NCI-H1694 treated with DMSO at 0.1 percent for 48 hours (cell line): ENCODE measurements around the gene NFIA.

Experiments used
- DNase-seq: peaks from one replicate; lab custom pipeline; 2025; lab: John Stamatoyannopoulos, UW

NFIA gene

DNA sequence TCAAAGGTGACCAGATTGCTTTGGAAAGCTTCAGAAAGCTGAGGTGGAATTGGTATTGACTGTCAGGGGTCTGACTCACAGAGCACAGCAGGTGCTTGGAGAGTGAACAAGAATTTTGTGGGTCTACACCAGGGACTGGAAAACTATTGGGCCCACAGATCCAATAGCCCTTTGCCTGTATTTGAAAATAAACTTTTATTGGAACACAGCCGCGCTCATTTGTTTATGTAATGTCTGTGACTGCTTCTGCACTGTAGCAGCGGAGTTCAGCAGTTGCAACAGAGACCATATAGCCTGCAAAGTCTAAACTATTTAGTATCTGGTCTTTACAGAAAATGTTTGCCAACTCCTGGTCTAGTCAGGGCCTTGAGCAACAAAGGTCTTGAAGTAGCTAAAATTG is 315.6 kb downstream of the NFIA start:
- DNase-seq: no peak

DNA sequence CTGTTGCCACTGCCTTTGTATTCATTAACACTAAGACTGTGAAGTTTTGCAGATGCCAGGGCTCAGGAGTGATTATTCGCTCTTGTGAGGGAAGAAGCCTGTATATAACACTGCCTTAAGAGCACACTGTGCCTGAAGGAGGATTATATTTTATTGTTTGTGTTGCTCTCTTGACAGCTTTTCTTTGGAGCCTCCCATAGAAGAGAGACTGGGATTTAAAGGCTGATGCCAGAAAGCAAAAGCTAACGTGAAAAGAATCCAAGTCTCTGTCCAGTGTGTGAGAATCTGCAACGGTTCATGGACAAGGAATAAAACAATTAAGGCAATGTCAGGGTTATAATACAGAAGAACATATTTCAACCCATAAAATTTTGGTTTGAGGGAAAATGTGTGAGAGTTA is 316.8 kb downstream of the NFIA start:
- no peak for DNase-seq

DNA sequence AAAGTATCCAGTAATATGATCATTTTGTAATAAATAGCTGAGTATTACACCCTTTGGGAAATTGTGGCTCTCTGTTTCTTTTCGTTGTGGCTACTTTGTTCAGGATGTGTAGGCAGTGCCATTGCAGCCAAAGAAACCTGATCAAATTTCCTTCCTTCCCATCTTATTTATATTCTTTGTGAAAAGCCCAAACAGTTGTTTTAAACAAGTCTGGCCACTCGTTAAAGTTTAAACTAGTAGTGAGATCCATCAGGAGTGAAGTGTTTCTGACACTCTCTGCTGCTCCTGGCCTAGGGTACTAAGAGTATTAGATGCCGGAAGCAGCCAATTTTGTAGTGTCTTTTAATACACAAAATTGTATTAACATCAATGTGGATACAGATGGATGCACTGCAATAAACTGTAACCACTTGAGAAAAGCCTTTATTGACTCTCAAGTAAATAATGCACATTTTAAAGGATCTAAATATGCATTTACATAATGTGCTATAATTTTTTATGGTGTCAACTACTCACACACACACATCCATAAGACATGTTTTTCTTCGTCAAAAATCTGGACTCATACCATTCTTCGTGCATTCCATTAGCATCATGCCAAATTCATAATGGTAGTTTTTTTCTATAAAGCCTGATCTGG is 317.9 kb downstream of the NFIA start:
- no peak for DNase-seq

DNA sequence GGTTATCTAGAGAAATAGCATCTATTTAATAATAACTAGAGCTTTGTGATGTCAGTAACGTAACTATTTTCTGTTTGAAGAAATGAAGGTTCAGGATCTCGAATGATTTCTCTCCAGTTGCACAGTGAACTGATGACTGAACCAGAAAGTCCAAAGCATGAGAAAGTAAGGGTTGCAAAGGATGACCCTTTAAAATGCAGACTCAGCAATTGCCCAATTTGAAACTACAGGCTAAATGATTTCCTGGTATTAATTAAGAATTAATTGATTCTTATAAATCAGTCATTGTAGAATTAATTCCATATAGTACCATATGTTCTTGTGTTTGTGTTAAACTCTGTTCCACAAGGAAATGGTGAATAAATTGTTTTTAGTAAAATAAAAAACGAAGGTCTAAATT is 318.6 kb downstream of the NFIA start:
- no peak for DNase-seq

DNA sequence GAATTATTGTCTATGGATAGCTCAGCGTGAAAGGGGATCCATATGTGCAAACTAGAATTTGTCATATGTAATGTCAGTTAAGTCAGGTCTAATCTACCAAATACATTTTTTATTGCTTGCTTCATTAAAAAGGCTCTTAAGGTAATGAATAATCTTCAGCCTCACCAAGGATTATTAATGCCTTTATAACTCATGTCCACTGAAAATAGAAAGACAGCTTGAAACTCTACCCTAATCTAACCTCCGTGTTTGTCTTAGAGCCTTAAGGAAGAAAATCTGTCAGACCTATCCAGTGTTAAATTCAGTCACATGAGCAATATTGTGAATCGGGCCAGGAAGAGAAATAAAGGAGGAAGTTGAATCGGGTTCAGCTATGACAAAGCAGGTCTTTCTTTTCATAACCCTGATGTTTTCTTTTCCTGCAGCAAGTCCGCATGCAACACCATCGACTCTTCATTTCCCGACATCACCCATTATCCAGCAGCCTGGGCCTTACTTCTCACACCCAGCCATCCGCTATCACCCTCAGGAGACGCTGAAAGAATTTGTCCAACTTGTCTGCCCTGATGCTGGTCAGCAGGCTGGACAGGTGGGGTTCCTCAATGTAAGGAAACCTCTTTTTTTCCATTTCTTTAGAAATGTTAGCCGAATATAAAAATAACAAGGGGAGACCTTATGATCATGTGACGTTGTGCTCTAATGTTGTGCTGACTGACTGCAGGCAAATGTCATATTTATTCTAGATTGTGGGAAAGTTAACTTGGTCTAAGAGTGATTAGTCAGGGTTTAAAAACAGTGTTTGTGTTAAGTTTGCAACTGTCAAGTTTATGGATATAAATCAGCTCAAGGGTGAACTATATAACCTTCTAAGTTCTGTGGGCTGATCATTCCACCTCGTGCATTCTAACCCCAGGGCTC is 321.6 kb downstream of the NFIA start:
- DNase-seq: no peak

DNA sequence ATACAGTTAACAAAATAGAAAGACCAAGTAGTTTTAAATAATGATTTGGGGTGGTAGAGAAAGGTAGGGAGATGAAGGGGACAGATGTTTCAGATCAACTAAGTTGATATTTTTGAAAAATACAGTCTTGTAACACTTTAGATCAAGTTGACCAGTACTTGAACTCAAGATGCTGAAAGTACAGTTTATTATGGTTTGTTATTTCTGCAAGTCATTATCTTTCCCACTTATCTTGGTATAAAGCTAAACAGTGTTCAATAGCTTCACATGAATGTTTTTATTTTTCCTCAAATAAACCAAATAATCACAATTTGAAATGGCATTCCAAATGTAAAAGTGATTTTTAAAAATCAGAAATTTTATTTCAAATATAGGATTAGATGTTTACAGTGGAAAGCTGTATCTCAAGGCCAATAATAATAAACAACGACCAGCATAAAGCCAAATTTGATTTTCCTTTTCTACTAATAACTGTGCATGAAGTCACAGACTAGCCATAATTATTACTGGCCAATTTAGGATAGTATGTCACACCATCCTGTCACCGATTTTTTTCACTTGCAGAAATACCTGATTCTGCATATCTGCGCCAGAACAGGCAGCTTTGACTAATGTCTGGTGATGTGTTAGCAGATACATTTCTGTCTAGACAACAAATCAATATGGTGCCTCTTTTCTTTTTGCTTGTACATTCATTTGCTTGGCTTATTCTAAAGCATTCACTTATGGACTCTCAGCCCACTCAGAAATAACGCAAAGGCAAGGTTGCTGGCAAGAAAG is 322.4 kb downstream of the NFIA start:
- no peak for DNase-seq

DNA sequence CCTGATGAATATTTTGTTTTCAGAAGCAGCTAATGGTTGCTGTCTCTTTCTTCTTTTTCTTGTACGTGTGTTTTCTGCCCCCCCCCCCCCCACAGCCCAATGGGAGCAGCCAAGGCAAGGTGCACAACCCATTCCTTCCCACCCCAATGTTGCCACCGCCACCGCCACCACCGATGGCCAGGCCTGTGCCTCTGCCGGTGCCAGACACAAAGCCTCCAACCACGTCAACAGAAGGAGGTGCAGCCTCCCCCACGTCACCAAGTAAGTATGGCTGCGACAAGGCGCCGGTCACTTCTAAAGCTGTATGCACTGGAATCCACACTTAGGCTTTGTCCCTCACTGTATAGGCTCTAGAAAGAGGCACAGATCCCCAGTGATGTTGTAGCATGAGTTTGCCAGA is 324.1 kb downstream of the NFIA start:
- no peak for DNase-seq

DNA sequence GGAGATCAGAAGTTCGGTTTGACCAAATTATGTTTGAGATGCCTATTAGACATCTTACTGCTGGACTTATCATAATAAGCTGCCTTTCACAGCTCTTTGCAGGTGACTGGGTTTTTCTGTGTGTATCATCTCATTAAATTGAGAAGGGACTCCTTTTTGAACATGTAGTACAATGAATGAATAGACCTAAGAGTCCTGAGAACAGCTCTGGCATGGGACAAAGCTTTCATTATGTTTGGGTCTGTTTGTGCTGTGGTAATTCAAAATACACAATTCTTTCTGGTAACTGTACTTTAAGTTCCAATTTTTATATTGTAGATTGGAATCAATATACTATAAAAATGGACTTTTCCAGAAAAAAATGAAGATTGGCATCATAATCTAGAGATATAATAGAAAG is 330.2 kb downstream of the NFIA start:
- DNase-seq: no peak

DNA sequence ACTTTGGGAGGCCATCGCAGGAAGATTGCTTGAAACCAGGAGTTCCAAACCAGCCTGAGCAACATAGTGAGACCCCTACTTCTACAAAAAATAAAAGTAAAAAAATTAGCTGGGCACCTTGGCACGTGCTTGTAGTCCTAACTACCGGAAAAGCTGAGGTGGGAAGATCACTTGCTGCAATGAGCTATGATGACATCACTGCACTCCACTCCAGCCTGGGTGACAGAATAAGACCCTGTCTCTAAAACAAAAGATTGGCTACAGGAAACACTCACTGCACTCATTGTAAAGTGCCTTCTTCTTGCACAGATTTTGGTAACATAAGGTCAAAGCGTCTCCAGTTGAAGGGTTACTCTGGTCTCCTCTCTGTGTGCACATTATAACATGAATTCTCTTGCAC is 336.8 kb downstream of the NFIA start:
- DNase-seq: no peak

DNA sequence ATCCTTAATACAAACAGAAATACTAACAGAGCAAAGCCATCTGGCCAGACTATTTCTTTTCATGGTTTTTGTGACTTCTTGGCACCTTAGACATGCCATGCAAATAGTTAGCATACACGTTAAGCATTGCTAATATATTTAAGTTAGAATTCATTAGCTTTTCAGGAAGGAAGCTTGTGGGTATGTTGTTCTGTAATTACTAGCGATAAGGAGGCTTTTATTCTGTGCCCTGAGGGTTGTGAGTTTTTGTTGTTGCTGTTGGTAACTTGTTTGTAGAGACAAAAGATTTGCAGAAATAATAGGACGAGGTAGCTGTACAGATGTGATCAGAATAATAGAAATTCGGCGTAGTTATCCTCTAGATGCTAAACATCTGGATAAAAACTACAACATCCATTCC is 337.3 kb downstream of the NFIA start:
- no peak for DNase-seq

DNA sequence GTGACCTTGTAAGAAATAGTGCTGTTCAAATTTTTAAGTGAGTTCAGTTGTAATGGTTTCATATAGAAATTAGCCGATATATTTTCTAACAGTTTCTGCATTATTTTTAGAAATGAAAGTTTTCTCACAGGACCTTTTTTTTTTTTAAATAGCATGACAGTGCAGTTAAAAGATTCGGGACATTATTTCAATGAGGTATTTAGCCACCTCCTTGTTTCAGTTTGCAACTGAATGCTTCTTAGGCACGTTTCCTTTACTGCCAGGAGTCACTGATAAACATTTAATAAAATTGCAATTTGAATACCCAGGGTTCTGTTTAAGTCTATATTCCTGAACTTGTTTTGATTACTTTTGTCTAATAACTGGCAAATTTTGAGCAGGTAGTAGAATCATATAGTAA is 337.9 kb downstream of the NFIA start:
- no peak for DNase-seq

DNA sequence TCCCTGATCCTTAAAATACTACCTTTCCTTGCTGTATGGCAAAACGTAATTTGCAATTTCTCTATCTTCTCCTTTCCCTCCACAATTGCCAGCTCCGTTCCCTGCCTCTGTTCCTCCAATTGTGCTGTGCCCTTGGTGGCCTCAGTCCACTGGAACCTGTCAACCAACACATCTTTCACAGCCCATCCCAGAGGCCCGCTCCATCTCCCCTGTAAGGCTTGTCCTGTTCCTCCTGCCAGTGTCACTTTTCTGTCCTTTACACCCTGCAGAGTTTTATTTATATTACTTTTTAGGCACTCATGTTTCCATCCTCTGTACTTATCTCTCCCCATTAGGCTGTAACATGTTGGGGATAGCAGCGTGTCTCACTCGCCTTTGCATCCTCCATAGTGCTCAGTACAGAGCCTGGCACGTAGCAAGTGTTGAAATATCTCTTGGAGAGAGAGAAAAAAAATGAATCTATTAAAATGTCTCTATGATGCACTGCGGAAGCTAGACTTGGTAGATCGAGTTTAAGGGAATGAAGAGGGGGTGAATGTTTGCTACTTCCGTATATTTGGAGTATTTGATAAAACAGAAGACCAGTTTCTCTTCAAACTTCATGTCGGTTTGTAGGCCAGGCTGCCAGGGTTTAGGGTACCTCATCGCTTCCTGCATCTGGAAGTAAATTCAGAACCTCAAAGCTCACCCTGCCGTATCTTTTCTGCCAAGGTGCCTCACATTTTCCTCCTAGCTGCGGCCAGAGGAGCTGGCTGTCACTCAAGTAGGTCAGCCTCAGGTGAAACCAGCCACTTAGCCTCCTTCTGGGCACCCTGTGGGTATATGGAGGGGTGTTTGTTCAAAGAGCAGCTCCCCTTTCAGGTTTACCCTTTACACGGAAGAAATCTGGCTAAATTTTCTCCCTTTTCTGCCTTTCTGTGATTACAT is 338.8 kb downstream of the NFIA start:
- DNase-seq: no peak

DNA sequence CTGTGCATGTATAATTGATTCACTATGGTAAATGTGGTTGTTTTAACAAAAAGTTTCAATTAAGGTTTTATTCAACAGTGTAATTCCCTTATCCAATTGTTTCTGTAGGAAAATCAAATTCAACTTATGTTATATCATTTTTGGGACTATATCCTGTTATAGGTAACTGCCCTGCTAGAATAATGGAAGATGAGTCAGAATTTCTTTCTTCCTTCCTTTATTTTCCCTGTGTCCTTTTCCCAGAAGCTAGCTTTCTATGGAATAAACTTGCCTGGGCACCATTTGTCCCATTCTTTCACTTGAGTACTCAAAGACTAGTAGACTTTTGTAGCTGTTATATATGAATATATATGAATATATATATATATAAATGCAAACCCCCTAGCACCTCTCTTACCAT is 341.3 kb downstream of the NFIA start:
- no peak for DNase-seq

DNA sequence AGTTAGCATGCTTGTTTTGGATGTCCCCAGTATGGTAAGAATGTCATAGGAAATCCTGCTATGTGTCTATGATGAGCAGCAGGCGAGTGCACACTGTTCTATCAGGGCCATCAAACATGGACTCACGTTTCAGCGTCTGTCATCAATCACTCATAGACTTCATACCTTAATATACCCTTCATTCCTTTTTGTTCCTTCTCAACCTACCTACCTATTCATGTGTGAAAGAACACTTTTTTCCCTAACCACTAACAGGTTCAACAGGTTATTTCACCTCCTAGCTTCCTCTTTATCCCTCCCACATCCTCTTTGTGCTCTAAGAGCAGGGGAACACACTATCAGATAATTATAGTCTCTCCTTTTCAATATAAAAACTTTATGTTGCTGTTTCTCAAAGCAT is 342.0 kb downstream of the NFIA start:
- DNase-seq: no peak

DNA sequence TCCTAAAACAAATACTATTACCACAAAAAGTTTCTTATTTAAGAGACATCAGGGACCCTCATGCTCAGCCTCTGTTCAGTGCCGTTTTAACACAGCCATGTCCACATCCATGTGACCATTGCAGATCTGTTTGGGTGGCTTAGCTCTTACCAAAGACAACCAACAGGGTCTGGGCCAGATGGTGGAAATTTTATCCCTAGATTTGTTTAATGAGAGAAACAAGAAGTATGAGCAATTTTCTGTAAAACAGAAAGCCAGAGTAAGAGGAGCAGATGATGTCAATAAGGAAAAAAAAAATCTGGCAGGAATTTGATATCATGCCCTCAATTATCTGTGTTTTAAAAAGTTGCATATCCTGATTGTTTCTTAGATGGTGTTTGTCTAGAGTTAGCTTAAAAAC is 342.7 kb downstream of the NFIA start:
- peak; percentile 69 for DNase-seq

DNA sequence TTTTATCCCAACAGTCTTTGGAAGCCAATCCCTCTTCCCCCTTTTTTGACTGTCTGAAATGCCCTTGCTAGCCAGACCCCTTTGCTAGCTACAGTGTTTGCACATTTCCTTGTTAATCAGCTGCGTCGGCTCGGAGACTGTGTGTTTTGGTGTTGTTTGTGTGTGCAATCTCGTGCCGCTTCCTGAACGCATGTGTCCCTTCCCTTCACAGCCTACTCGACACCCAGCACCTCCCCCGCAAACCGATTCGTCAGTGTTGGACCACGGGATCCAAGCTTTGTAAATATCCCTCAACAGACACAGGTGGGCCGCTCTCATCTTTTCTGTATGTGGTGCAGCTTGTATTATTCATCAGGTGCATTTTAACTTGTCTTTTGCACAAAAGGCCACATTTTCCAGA is 343.9 kb downstream of the NFIA start:
- DNase-seq: no peak

DNA sequence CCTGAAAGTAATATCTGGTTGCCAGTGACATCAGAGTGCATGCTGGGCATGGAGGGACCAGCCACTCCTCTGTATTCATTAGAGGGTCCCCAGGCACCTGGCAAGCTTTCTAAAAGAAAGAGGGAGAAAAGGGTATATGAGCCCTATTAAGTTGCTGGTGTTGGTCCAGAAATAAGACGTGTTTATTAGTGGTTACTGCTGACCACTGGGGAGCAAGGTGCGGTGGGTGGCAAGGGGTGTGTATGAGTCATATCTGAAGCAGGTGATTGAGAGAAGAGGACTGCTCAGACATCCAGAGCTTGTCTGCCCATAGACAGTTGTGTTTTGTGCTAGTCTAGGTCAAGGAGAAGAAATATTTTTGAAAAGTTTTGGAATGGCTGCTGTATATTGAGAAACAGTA is 344.5 kb downstream of the NFIA start:
- DNase-seq: no peak

DNA sequence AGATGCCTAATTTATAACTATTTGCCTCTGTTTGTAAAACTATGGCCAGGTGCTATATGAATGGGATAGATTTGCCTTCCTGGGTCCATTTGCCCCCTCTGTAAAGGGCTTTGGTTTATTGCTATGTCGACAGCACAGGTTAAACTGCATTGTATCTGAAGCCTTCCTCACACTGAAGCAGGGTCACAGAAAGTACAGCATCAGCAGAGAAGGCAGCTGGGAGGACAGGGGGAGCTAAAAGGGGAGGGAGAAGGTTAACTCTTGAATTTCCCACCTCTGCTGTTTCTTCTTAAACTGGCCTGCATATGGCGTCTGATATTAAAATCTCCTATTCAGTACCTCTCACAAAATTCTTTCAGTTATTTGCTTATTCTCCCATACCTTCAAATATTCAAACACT is 345.1 kb downstream of the NFIA start:
- DNase-seq: no peak

DNA sequence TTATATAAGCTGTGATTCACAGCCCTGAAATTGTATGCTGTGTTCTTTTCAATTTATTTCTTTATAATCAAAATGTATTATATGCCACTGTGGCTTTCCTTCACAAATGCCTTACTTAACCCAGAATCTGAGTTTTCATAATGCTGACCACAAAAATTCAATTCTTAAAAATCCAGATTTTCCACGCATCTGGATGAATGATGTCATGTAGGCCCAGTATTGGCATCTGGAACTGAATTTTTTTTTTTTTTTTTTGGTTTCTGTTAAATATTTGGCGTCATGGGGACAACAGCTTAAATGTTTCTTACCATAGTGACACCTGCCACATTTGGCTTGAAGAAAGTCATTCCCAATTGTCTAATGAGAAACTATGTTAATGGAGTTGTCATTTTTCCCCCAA is 345.8 kb downstream of the NFIA start:
- no peak for DNase-seq

DNA sequence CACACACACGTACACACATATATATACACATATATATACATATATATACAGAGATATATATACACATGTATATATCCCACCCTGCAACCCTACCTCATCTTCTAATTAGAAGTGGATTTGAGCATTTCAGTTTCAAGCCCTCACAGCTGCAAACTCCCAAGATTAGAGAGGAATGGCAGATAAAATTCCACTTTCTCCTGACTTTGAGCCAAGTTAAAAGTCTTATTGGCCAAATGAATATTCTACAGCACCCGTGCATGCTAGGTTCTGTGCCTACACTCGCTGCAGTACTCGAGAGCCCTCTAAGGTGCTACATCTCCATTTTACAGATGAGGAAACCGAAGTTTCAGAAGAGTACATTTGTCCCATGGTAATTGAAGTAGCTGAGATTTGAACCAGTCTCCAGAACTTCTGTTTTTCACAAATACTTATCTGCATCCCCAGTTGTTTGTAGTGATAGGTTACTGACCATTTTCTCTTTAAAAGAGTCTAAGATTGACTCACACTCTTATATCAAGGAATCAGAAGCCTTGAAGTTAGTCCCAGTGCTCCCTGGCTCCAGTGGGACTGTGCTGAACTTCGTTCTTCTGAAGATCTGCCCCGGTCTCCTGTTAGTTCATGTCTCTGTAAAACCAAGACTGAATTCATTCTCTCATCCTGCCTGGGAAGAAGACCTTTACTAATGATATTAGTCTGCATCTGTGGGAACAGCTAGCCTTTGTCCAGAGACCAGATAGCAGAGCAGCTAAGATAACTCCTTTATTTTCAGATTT is 350.4 kb downstream of the NFIA start:
- no peak for DNase-seq

DNA sequence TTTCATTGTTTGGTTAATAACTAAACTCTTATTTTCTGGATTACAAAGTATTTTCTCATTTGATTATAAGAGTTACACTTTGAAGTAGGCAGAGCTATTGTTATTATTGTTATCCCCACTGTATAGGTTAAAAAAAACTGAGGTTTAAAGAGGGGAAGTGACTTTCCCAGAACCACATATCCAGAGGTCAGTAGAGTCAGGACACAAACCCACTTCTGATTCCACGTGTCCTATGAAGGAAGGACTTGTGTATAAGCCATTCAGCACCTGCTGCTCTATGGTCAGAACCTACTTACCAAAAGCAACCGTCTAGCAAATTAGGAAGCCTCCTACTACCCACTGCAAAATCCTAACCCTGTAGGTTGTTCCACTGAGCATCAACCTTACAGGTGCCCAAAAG is 351.3 kb downstream of the NFIA start:
- DNase-seq: no peak
